GM12892 (cell line): ENCODE results near the gene MYH15.

Experiments
- POLR2A ChIP-seq: IDR thresholded peaks from 2 replicates; pipeline ENCODE4 v1.6.1; 2011; ENCODE audit warnings: low read depth, low read length, control low read depth
- POLR2AphosphoS5 ChIP-seq: IDR thresholded peaks from 2 replicates; pipeline ENCODE4 v1.6.1; 2011; ENCODE audit warnings: low read depth, low read length, control low read depth

DNA sequence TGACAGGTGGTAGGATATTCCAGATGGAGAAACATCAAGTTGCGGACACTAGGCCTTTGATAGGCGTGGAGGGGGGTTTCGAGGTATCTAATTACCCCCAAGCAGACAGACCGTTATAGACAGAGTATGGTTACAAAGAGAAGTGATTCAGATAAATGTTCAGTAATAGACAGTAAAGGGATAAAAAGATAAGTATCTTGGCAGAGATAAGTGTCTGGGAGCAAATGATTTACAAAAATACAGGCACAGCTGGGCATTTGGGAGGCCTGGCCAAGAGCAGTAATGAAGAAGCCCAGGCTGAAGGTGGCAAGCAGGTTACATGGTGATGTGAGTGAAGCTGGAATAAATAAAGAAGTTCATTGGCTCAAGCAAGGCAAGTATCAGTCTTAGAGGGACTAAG lies 659 bp upstream of the MYH15 start:
- TF ChIP-seq POLR2A = no peak
- TF ChIP-seq POLR2AphosphoS5 = no peak
